NCI-H1092 treated with DMSO at 0.1 percent for 48 hours (cell line): ENCODE data around the gene TASOR2.

Source experiments
- DNase-seq: peaks from one replicate; lab custom pipeline; 2025; lab: John Stamatoyannopoulos, UW

The TASOR2 gene

GRCh38 chr10:5683065-5683464 is 1.6 kb upstream of the TASOR2 start:
- no peak for DNase-seq

DNA sequence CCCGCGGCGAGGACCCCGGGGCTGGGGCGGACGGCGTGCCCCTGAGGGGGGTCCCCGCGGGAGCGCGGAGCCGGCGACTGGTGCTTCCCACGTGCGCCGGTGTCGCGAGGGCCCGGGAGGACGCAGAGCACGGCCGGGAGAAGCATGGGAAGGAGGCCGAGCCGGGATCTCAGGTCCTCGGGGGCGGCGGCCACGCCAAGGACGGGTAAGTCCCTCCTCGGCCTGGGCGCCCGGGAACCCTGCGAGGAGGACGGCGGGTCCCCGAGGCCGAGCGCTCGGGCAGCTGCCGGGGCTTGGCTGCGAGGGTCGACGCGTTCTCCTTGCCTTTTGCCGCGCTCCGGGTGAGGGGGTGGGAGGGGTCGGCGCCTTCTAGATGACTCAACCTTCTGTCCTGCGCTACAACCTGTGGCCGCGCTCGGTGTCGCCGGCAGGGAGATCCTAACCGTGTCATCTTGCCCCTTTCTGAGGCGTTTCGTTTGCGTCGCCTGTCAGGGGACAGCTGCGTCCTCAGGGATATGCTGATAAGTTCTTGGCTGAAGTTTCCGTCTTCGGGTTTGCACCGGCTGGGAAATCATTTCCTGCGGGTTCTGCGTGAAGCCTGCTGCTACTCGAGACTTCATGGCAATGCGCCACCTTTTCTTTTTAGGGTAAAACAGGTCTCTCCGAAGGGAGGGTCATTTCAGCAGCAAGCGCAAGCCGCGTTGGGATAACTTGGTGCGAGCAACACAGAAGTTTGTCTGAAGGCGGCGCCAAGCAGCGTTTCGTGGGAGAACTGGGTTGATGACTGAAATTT is 529 bp downstream of the TASOR2 start:
- DNase-seq: peak; percentile 28

DNA sequence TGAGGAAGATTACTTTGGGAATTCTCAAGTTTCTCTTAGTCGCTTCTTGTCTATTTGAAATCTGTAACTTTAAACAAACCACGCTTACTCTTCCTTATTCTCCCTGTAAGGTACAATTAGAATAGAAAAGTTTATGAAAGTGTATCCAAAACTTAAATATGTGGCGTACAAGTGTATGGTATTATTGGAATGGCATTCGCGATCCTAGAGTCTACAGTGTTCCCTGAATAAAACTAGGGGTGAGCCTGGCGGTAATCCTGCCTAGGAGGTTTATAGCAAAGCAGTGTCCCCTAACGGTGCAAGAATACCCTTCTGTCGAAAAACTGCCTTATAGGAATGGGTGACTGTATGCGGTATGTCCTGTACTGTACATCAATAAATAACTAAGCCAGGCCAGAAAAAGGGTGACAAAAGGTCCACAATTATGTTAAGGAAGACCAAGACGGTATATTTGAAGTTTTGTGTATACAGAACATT is 1.2 kb downstream of the TASOR2 start:
- DNase-seq: peak; percentile 3

DNA sequence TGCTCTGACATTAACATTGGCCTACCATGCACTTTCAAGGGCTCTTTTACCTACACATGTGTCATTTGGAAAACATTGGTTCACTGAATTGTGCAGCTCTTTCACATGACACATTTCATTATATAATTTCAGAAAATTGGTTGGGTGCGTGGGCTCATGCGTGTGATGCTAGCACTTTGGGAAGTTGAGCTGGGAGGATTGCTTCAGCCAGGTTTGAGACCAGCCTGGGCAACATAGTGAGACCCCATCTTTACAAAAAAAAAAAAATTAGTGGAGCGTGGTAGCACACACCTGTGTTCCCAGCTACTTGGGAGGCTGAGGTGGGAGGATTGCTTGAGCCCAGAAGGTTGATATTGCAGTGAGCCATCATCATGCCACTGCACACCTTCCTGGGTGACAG is 3.9 kb downstream of the TASOR2 start:
- DNase-seq: no peak

GRCh38 chr10:5691786-5692185 is 7.1 kb downstream of the TASOR2 start:
- DNase-seq: no peak

GRCh38 chr10:5692461-5693358 is 8.1 kb downstream of the TASOR2 start:
- peak; percentile 30 for DNase-seq

GRCh38 chr10:5694573-5694972 is 9.9 kb downstream of the TASOR2 start:
- no peak for DNase-seq

DNA sequence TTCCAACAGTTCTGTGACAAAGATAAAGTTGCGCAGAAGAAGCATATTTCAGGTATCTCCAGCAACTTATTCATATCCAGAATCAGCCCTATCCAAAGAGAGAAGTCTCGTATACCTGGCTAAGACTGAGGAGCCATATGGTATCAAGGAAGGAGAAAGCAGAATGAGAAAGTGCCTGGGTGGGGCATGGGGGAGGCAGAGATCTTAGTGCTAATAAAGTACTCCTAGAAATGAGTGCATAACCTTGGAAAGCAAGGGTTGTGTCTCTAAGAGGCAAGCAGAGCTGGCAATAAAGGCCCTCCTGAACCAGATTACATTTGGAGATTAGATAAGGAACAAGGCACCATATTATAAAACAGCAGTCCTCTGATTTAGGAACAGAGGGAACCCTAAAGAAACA is 12.7 kb downstream of the TASOR2 start:
- no peak for DNase-seq

DNA sequence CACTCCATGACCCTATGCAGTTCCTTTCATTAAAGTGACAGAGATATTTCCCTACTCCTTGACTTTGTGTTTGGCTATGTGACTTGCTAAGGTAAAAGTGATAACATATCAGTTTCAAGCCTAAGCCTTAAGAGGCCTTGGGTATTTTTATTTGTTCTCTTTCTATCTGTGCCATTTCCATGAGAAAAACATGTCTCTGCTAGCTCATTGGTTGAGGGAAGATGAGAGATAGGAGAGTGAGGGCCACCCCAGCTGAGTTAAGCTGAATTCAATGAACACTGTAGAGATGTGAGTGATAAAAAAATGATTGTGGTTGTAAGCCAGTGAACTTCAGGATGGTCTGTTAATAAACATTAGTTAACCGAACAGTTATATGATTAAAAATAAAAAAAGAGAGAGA is 13.4 kb downstream of the TASOR2 start:
- DNase-seq: no peak

DNA sequence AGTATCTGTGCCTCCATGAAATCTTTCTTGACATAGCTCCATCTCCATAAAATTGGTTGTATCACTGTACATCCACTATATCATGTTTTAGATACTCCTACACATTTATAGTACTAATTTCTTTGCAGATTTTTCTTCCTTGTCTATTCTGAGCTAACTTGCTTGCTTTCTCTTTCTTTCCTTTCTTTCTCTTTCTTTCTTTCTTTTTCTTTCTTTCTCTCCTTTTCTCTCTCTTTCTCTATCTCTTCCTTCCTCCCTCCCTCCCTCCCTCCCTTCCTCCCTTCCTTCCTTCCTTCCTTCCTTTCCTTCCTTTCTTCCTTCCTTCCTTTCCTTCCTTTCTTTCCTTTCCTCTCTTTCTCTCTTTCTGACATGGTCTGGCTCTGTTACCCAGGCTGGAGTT is 23.7 kb downstream of the TASOR2 start:
- DNase-seq: no peak

GRCh38 chr10:5709865-5710264 is 25.2 kb downstream of the TASOR2 start:
- no peak for DNase-seq

DNA sequence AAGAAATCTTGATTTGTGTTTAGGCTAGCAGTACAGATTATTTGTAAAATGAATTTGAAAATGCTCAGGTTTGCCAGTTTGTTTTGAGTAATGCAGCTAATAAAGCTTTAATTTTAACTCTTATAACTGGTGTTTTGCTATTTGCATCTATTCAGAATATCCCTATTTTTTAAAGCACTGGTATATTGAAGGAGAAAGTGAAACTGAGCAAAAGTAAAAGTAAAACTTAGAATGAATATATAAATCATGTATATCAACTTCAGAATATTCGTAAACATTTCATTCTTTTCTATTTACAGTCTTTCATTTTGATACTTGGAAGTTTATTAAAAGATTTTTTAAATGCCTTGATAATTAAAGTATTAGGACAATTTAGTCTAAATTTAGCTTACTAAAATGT is 26.2 kb downstream of the TASOR2 start:
- DNase-seq: no peak

DNA sequence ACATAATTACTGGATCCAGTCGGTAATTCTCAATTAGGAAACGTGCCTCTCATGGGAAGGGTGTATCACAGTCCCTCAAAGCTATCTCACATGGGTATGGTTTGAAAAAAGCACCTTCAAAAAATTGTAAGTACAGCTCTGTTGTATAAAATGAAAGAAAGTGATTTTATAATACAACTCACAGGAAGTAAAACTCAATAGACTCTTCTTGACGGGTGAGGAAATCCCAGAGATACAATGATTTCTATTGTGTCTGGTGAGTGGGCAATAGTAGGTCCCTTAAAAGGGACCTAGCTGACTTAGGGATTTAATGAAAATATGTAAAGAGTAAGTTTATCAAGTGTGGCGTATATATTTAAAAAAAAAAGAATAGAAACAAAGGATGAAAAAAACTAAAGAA is 27.0 kb downstream of the TASOR2 start:
- no peak for DNase-seq

DNA sequence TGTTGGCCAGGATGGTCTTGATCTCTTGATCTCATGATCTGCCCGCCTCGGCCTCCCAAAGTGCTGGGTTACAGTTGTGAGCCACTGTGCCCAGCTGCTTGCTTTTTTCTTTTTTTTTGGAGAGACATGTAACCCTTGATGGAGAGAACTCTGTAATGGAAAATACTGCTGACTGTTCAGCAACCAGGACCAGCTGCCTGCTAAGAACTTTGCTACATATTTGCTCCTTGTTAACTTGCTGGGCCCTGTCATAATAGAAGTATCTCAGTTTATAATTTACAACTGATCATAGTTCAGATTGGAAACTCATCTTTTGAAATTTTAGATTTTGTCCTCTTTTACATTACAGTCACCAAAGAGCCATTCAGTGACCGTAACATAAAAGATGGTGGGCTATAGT is 34.9 kb downstream of the TASOR2 start:
- no peak for DNase-seq

DNA sequence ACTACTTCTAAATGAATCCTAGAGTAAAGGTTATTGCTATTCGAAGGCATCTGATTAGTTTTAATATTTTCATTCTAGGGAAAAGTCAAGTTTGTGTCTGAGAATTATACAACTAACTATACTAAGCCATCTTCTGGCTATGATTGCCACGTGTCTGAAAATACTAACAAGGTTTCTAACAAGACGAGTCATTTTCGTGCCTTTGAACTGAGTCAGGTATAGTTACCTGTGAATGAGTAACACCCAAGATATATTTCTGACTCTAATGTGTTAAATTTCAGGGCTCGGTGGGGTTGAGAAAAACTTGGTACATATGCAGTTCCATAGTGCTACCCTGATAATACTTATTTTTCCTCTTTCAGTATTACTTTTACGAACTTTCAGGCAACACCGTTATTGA is 35.5 kb downstream of the TASOR2 start:
- no peak for DNase-seq

GRCh38 chr10:5723692-5724091 is 39.1 kb downstream of the TASOR2 start:
- no peak for DNase-seq

DNA sequence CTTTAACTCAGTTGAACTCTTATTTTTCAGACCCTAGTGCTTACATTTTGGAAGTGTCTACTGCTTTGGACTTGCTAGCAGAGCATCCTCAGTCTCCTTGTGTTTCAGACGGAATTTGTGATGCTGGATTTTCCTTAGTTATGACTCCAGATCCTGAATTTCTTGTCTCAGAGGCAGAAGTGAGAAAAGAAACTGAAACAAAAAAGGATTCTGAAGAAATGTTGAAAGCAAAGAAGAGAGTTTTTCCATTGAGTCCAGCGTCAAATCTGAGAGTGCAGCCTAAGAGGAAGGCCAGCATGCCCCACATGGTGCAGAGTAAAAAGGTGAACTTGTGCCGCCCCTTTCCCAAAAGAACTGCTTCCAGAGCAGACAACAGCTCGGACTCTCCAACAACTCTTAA is 46.1 kb downstream of the TASOR2 start:
- DNase-seq: no peak

DNA sequence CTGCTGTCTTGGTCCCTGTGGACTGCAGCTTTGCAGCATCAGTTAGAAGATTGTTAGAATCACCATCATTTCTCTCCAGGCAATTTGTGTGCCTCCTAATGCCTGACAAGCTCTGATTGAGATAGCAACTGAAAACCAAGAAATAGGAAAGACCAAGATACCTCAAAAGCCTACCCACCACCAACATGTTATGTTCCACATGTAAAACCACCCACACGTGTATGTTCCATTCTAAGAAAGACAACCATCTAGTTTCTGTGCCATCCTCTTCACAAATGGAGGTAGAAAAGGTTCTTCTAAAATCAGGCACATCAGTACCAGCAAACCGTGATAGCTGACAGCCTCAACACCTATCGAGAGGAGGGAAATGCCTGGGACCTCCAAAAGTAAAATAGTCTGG is 46.9 kb downstream of the TASOR2 start:
- DNase-seq: no peak

GRCh38 chr10:5732141-5732540 is 47.5 kb downstream of the TASOR2 start:
- no peak for DNase-seq
